Measurements from ENCODE around the gene COPS7A. TPM values are rescaled to one million over a fixed set of nuclear protein-coding genes. Genes with fewer than 3 reads are reported as not detected.
A peak's percentile ranks its signal among the peaks of the same experiment; 100 is the strongest.
"Not testable (repeated sequence)": the region's sequence is repeated elsewhere in the genome, so short reads cannot be mapped to it uniquely, and the experiment has no call there.

COPS7A gene
- total RNA-seq, 3 donors from 2014 or later = 32.8 to 47.2 (median 39.2) TPM

- intact Hi-C loops (cut with DNase I, micrococcal nuclease) = no loop called here
- TF ChIP-seq CTCF (IDR thresholded peaks at IDR 0.05) = no peak
- no peak for DNase-seq
- no peak overlapping the region for H3K4me3 ChIP-seq
- no peaks in the 10 kb centered on the region for H3K9me3 ChIP-seq
- H3K36me3 ChIP-seq (ENCODE audit: low read depth) = no peaks in the 10 kb centered on the region
- no peaks in the 10 kb centered on the region for H3K4me1 ChIP-seq (ENCODE audit: low read depth)
- no peak for ATAC-seq
Measured at GRCh38 chr12:6742834-6743233, 19.0 kb downstream of the COPS7A start.

GRCh38 chr12:6743300-6743699 is 19.5 kb downstream of the COPS7A start:
- H3K4me3 ChIP-seq; H3K9me3 ChIP-seq; intact Hi-C loops (cut with DNase I, micrococcal nuclease); H3K4me1 ChIP-seq (ENCODE audit: low read depth); H3K36me3 ChIP-seq (ENCODE audit: low read depth); ATAC-seq; DNase-seq: not testable (repeated sequence)

GRCh38 chr12:6745741-6746525 is 22.1 kb downstream of the COPS7A start:
- TF ChIP-seq CTCF (IDR thresholded peaks at IDR 0.05) = no peak
- H3K4me1 ChIP-seq (ENCODE audit: low read depth) = no peaks in the 10 kb centered on the region
- H3K9me3 ChIP-seq = no peaks in the 10 kb centered on the region
- ATAC-seq = peak; percentile 65
- intact Hi-C loops (cut with DNase I, micrococcal nuclease) = no loop called here
- no peak overlapping the region for H3K4me3 ChIP-seq
- DNase-seq = no peak
- H3K36me3 ChIP-seq (ENCODE audit: low read depth) = peaks cover 8% of the 10 kb centered on the region

- ATAC-seq (no peak), DNase-seq (no peak)
- Histone ChIP-seq H3K36me3 (ENCODE audit: low read depth) (peaks cover 8% of the 10 kb centered on the region), H3K4me1 (ENCODE audit: low read depth) (peaks cover 4% of the 10 kb centered on the region), H3K9me3 (no peaks in the 10 kb centered on the region), H3K4me3 (no peak overlapping the region)
- TF ChIP-seq CTCF (IDR thresholded peaks at IDR 0.05) = no peak
- intact Hi-C loops (cut with DNase I, micrococcal nuclease) = no loop called here
Measured at GRCh38 chr12:6747216-6747615, 23.4 kb downstream of the COPS7A start.

GRCh38 chr12:6748761-6749160 is 24.9 kb downstream of the COPS7A start:
- H3K36me3 ChIP-seq (ENCODE audit: low read depth) = peaks cover 8% of the 10 kb centered on the region
- no peak overlapping the region for H3K4me3 ChIP-seq
- TF ChIP-seq CTCF (IDR thresholded peaks at IDR 0.05) = no peak
- intact Hi-C loops (cut with DNase I, micrococcal nuclease) = no loop called here
- no peaks in the 10 kb centered on the region for H3K9me3 ChIP-seq
- peaks cover 5% of the 10 kb centered on the region for H3K4me1 ChIP-seq (ENCODE audit: low read depth)
- ATAC-seq = no peak
- DNase-seq = no peak

- intact Hi-C loops (cut with DNase I, micrococcal nuclease) = loop anchor here in 1 of 2 donors (5.0 kb wide), 1 partner anchor 77 kb away; the partner anchor contains the start of gene P3H3
- no peak for TF ChIP-seq CTCF (IDR thresholded peaks at IDR 0.05)
- Histone ChIP-seq H3K9me3 (no peaks in the 10 kb centered on the region), H3K36me3 (ENCODE audit: low read depth) (peaks cover 8% of the 10 kb centered on the region), H3K4me3 (no peak overlapping the region), H3K4me1 (ENCODE audit: low read depth) (peaks cover 7% of the 10 kb centered on the region)
- DNase-seq (no peak), ATAC-seq (no peak)
Measured at GRCh38 chr12:6750506-6750905, 26.7 kb downstream of the COPS7A start.
